ENCODE data around the gene JMJD6.

GRCh38 chr17:76735006-76735405 is 8.6 kb upstream of the JMJD6 start:
- no peak for TF ChIP-seq CTCF (IDR thresholded peaks at IDR 0.05)
- TF ChIP-seq POLR2A (IDR thresholded peaks at IDR 0.05), result no peak
- no peak for TF ChIP-seq POLR2AphosphoS5 (IDR thresholded peaks at IDR 0.05)

All from breast epithelium (tissue), 3 donors.